Fibroblast of villous mesenchyme (primary cell): ENCODE data around the gene CDH4. TPM values are rescaled to one million over a fixed set of nuclear protein-coding genes. Genes with fewer than 3 reads are reported as not detected.

Experiments
- DNase-seq: peaks from one replicate; pipeline ENCODE4 v3.0.0-alpha.2; 2010; ENCODE audit warnings: low read depth
- H3K4me3 ChIP-seq: 2 replicates; pipeline ENCODE4 v1.5.1; 2011; ENCODE audit warnings: low read depth, mild to moderate bottlenecking, low read length
- CTCF ChIP-seq: IDR thresholded peaks from 2 replicates; pipeline ENCODE4 v1.5.1; 2012; ENCODE audit warnings: low read depth, mild to moderate bottlenecking, low read length; ENCODE audit not compliant: insufficient read depth
- total RNA-seq: library from RNA; depleted of rRNA; stranded (reverse); fragments of >200 nt; gene quantifications from 2 replicates; pipeline ENCODE4 v1.2.3, GENCODE V29; 2012

Gene CDH4
- total RNA-seq, 1 donor = 1.7 TPM

GRCh38 chr20:61933951-61934715 is 682.1 kb downstream of the CDH4 start:
- TF ChIP-seq CTCF = no peak
- no peak overlapping the region for H3K4me3 ChIP-seq
- no peak for DNase-seq

GRCh38 chr20:61934716-61935530 is 682.9 kb downstream of the CDH4 start:
- TF ChIP-seq CTCF = no peak
- peak; percentile 16 for DNase-seq
- H3K4me3 ChIP-seq = no peak overlapping the region

- no peak for DNase-seq
- H3K4me3 ChIP-seq = no peak overlapping the region
- no peak for TF ChIP-seq CTCF
Observed at GRCh38 chr20:61935926-61936700, 684.1 kb downstream of the CDH4 start.

GRCh38 chr20:61936701-61937131 is 684.7 kb downstream of the CDH4 start:
- H3K4me3 ChIP-seq = no peak overlapping the region
- no peak for DNase-seq
- no peak for TF ChIP-seq CTCF

- DNase-seq = no peak
- no peak overlapping the region for H3K4me3 ChIP-seq
- no peak for TF ChIP-seq CTCF
Observed at GRCh38 chr20:61937146-61937962, 685.3 kb downstream of the CDH4 start.
